OCI-M2 (cell line): Measurements from ENCODE around the gene DCLK1.
"Not testable (repeated sequence)": the region's sequence is repeated elsewhere in the genome, so short reads cannot be mapped to it uniquely, and the experiment has no call there.

Source experiments
- DNase-seq: peaks from one replicate; lab custom pipeline; 2025; ENCODE audit not compliant: unreplicated experiment; lab: John Stamatoyannopoulos, UW

Gene DCLK1

DNA sequence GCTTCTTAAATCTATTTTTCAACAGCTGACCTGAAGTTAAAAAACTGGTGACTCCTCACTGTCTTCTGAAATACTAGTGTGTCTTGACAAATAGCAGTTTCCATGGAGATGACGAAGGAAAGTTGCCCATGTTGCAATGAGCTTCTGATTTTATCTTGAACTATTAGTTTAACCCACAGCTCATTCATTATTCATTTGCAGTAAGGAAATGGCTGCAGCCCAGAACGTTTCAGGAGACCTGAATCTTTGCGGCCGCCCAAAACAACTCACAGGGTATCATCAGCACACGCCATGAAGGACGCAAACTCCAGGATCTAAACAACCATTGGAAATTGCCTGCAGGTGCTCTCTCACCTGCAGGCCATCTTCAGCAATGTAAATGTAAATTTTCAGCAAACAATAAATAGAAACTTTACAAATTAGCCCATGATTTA, 142.5 kb downstream of the DCLK1 start:
- DNase-seq = no peak

DNA sequence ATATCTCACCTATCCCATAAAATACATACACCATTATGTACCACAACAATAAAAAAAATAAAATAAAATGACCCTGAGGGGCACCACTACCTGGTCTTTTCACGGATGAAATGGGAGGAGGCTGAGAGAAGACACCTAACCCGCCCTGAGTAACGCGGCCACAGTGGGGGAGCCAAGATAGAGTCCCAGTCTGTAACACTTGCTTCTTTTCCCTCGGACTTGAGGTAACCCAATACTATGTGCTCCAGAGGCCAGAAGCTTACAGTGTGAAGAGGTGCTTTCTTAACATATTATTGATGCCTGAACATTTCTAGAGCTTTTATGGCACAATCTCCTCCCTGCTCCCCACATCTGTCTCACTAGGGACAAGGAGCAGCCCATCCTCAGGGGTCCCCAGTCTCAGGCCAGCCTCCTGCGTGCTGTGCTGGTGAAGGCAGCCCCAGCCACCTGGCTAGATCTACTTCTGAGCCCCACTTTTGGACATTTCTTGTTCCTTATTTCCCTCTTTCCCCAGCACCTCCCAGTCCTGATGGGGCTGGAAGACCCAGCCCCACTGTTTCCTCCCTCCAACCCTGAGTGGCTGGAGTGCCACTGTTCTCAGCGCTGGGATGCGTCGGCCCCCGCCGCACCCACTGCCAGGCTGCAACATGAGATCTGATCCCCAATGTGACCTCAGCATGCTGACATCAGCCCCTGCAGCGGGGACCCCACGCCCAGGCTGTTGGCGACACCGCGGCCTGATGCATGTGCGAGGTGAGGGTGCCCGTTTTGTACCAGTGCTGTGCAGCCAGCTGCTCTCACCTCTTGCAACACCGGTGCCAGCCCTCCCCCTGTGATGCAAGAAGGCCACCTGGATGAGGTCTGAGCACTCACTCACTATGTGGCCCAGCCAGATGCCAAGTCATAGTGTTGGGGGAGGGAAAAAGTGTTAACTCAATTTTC, 143.3 kb downstream of the DCLK1 start:
- no peak for DNase-seq

GRCh38 chr13:35984776-35985453, 146.3 kb downstream of the DCLK1 start:
- no peak for DNase-seq

GRCh38 chr13:35984287-35984686, 146.9 kb downstream of the DCLK1 start:
- DNase-seq = no peak

GRCh38 chr13:35983703-35984102, 147.5 kb downstream of the DCLK1 start:
- DNase-seq = not testable (repeated sequence)

DNA sequence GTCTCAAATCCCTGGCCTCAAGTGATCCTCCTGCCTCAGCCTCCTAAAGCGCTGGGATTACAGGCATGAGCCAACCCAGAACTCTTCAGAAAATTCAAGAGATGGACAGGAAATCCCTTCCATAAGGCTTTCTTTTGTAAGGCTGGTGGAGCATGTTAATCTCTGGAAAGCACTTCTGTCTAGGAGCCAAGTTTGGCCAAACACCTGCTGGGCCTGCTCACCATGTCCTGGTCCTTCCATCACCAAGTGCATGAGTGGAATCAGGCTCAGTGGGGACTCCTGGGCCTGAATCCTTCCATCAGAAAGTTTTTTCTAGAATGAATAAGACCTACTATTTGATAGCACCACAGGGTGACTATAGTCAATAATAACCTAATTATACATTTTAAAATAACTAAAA, 148.0 kb downstream of the DCLK1 start:
- DNase-seq = no peak

DNA sequence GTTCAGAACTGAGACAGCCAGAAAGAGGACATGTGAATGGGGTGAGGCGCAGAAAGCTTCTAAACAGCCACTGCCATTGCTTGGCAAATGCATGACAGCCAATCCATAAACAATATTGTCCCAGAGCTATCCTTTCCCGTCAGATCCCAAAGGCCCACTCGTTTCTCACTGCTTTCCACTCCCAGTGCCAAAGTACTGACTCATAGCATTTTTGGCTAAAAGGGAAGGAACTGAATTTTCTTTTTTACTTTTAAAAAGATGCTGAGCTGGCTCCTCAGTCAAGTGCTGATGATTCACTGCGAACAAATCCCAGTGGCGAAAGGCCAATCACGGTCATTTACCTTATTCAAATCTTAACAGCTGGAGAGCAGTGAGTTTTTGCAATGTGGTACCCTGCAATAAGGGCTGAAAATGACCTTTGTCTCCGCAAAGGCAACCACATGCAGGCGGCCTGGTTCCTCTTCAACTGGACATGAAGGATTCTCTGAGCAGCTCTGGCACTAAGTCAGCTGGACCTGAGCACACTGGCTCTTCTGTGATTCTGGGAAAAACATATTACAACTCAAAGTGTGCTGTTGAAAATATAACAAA, 151.7 kb downstream of the DCLK1 start:
- DNase-seq = no peak

GRCh38 chr13:35978607-35979316, 152.4 kb downstream of the DCLK1 start:
- no peak for DNase-seq

DNA sequence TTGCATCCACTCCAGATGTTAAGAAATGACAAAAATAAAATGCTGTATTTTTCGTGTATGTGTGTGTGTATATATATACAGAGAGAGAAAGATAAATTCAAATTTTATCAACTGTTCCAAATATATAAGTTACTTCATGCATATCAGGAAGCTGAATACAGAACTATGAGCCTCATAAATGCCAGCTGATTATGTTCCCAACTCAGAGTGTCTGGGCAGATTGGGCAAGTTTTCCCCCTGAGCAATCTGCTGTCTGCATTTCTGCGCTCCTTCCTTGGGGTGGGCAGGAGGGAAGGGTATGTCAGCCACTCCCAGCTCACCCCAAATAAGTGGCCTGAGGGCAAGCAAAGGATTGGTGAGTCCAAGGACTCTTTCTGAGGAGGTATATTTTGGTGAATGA, 154.1 kb downstream of the DCLK1 start:
- no peak for DNase-seq

- DNase-seq = no peak
Observed at GRCh38 chr13:35976126-35976525, 155.1 kb downstream of the DCLK1 start.

DNA sequence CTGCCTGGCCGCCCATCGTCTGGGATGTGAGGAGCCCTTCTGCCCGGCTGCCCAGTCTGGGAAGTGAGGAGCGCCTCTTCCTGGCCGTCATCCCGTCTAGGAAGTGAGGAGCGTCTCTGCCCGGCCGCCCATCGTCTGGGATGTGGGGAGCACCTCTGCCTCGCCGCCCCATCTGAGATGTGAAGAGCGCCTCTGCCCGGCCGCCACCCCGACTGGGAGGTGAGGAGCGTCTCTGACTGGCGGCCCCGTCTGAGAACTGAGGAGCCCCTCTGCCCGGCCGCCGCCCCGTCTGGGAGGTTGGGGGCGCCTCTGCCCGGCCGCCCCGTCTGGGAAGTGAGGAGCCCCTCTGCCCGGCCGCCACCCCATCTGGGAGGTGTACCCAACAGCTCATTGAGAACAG, 164.2 kb downstream of the DCLK1 start:
- not testable (repeated sequence) for DNase-seq

DNA sequence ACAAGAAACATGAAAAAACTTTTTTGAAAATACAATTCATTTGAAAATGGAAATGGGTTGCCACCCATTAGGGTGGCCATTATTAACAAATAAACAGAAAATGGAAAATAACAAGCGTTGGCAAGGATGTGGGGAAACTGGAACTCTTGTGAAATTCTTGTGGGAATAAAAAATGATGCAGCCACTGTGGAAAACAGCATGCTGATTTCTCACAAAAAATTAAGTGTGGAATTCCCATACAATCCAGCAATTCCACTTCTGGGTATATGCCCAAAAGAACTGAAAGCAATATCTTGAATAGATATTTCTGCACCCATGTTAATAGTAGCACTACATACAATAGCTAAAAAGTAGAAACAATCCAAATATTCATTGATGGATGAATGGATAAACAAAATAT, 165.2 kb downstream of the DCLK1 start:
- no peak for DNase-seq

- no peak for DNase-seq
Observed at GRCh38 chr13:35965226-35965927, 165.8 kb downstream of the DCLK1 start.

- DNase-seq = no peak
Observed at GRCh38 chr13:35964863-35965180, 166.4 kb downstream of the DCLK1 start.

DNA sequence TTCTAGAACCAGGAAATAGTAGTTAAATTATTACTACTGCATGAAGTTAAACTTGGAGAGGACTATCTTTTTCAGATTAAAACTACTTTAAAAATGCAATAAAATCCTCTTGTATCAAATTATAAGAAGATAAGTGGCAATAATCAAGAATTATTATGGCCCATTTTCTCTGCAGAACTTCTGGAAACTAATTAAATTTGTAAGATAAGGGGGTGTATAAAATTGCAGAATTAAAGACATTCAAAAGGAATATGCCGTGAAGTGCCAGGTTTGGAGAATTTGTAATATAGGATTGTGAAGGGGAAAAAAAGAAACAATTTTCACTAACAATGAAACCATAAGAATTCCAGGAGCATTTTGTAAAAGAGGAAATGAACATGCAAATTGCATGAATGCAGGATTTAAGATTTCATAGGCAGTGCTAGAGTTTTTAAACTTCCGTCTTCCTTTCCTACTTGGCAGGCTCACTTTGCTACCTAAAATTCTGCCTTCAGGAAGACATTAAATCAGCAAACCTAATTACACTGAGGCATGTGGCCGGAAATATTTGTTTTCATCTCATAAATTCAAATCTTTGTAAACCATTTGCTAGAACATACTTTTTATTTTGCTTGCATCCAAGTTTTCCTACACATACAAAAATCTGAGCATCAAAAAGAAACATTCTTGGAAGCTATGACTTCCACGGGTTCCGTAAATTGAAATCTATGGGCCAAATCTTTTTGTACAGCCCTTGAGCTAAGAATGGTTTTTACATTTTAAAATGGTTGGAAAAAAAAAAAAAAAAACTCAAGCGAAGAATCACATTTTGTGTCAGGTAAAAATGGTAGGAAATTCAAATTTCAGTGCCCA, 166.9 kb downstream of the DCLK1 start:
- no peak for DNase-seq

- no peak for DNase-seq
Observed at GRCh38 chr13:35961461-35962220, 169.5 kb downstream of the DCLK1 start.

- no peak for DNase-seq
Observed at GRCh38 chr13:35961002-35961401, 170.2 kb downstream of the DCLK1 start.

GRCh38 chr13:35957996-35958395, 173.2 kb downstream of the DCLK1 start:
- DNase-seq = no peak

- no peak for DNase-seq
Observed at GRCh38 chr13:35957241-35957731, 173.9 kb downstream of the DCLK1 start.
